Stimulated activated CD8-positive, alpha-beta memory T cell treated with anti-CD3 and anti-CD28 coated beads, Interleukin-7, amount 100 ng/mL, for 48 hours (primary cell): Measurements from ENCODE around the gene AGR3.
"Not testable (repeated sequence)": the region's sequence is repeated elsewhere in the genome, so short reads cannot be mapped to it uniquely, and the experiment has no call there.

Source experiments
- DNase-seq, 2 donors: peaks; one replicate each; pipeline ENCODE4 v3.0.0-alpha.2; 2020; ENCODE audit warnings: low read depth in 1 of 2; ENCODE audit errors: extremely low read depth in 1 of 2

The AGR3 gene

DNA sequence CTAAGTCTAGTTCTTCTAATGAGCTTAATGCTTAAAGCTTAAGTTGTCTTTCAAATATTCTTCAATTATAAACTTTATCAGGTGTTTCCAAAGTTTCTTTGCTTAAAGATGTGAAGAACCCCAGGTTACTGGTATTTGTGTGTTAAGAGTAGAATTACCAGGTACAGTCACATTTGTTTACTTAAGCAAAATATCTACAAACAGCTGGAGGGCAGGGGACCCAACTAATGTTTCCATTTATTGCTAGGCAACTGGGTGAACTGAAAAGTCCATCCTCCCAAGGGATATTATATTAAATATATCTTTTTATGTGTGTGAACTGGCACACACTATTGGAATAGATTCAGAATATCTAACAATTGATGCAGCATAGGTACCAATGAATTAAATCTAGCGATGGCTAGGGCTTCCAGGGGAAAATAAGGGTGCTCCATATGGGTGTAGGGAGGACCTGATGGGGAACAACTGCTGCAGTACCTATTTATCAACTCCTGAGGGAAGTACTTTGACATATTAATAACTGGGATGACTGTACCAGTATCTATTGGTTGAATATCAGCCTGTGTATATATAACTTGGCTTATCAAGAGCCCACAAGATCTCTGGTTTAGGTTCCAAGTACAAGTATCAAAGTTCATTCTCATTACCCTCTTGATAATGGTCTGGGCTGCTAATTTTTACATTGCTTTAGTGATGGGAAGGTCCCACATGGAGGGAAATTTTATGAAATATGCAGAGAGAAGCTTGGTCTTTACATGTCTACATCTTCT lies 10.3 kb upstream of the AGR3 start:
- DNase-seq: no peak

DNA sequence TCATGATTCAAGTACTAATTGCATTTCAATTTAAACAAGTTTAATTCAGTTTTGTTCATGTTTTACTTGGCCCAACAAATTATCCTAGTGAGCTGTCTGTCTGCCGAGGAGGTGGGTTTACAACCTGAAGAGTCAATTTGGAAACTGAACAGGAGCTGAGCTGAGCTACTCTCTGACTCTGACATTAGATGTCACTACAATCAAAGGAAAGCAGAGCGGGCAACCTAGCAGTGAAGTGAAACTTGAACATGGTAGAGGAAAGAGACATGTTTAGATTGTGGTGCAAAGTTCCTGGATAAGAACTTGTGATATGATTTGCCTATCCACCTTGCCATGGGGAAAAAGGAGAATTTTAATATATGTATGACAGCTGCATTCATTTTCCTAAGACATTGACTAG lies 9.6 kb upstream of the AGR3 start:
- DNase-seq: no peak

DNA sequence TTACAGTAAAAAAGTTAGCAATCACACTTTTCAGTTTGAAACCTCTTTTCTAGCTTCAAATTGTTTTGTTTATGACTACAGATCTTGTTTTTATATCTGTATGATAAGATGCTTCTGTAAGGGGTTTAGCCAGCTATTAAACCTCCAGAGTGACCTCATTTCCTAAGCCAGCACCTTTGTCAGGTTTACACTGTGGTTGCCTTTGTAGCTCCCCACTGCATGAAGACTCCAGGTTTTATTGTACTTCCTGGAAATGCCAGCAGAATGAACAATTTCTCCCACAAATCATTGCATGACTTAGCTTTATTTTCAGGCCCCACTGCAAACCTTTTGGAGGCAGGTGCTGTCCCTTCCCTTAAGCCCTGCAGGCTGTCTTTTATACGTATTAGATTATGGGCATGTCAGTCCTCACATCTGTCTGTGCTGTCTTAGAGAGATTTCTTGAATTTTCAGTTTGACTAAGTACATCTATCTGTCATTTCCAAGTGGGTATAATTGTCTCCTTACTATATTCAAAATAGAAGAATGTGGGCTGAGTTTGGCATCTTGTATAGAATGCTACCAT lies 8.2 kb upstream of the AGR3 start:
- DNase-seq: no peak

DNA sequence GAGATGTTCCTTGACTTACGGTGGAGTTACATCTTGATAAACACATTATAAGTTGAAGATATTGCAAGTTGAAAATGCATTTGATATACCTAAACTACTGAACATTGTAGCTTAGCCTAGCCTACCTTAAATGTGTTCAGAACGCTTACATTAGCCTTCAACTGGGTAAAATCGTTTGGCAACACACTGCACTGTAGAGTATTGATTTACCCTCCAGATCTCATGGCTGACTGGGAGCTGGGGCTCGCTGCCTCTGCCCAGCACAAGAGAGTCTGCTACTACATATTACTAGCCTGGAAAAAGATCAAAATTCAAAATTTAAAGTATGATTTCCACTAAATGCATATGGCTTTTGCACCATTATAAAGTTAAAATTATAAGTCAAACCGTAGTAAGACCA lies 7.5 kb upstream of the AGR3 start:
- DNase-seq: no peak

DNA sequence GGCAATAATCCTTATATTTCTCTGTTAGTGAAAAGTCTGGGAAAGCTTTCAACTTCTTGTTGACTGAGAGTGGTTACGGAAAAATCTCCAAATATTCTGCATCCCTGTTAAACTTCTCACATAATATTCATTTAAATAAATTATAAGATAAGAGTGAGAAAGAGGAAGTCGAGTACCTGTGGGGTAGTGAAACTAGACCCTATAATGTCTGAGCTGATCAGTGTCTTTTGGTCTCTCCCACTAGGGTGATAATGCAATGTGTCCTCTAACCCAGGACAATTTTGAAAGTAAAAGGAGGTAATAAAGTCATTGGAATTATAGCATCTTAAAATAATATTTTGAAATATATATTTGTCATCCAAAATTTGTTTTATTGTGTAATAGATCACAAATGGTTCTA lies 2.1 kb upstream of the AGR3 start:
- DNase-seq: no peak

DNA sequence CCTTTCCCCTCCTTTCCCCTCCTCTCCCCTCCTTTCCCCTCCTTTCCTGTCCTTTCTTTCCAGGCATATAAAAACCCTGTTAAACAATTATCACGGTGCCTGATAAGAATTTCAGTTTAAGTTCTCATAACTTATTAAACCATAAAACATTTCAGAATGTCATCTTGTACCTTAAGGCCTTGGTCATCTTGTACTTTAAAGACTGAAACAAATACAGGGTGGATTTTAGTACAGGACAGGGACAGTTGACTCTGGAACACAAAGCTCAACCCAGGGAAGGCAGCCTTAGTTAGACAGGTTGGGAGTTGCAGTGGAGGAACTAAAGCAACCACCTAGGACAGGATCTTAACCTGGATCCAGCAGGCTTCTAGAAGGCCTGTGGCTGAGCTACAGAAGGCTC lies 1.2 kb downstream of the AGR3 start:
- DNase-seq: no peak

DNA sequence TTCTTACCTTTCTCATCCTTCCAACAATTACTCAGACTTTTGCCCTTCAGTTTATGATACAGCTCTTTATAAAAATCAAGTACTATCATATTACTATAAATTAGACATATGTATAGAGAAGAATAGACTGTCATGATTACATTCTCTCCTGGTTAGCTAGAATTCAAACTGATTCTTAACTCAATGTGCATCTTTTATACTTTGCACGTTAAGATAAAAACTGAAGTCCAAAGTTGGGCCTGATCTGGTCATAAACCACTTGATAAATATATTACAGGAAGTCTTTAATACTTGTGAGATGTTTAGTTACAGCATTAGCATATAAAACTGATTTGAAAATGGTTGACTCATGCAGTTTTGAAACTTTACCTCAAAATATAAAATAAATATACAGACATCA lies 2.6 kb downstream of the AGR3 start:
- no peak for DNase-seq

DNA sequence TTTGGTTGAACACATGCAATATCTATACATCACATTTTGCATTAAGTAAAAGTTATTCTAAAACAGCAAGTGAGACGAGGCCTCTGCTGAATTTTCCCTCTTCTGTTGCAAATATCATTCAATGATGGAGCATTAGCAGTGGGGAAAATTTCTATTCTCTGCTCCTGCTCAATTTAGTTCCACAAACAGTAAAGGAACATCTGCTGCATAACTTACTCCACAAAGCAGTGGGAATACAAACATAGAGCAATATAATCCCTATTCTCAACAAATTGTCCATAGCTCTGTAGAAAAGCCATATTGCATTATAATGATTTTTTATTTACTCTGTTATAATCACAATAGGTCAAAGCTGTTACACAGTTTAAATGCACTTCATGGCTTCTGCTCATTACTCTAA lies 5.9 kb downstream of the AGR3 start:
- no peak for DNase-seq

DNA sequence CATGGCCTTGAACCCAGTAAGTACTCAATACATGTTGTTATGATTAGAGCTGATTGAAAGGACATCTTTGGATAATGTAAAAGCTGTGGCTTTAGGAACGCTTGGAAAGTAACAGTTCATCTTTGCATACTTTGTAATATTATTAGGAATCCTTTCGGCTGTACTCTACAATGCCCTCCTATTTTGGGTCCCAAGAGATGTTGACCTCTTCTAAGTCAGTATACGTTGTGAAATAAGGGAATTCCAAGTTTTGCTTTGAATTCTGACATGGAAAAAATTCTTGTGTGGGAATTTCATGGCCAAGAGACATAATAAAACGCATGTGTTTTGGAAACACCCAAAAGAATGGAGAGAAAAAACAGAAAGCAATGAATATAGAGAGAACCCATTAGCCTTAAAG lies 7.7 kb downstream of the AGR3 start:
- no peak for DNase-seq

DNA sequence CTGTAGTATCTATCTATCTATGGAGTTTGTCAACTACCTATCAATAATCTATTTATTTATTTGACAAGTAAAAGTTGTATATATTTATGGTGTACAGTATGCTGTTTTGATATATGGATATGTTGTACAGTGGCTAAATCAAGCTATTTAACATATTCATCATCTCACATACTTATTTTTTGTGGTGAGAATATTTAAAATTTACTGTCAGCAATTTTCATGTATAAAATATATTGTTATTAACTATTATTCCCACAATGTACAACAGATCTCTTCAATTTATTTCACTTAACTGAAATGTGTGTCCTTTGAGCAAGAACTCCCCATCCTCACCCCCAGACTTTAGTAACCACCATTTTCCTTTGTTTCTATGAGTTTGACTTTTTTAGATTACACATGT lies 14.5 kb downstream of the AGR3 start:
- DNase-seq: no peak

DNA sequence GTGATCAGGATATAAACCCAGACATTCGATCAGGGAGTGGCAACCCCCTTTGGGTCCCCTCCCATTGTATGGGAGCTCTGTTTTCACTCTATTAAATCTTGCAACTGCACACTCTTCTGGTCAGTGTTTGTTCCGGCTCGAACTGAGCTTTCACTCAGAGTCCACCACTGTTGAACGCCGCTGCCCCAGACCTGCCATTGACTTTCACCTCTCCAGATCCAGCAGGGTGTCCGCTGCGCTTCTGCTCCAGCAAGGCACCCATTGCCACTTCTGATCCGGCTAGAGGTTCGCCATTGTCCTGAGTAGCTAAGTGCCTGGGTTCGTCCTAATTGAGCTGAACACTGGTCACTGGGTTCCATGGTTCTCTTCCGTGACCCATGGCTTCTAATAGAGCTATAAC lies 28.6 kb downstream of the AGR3 start:
- DNase-seq: not testable (repeated sequence)

DNA sequence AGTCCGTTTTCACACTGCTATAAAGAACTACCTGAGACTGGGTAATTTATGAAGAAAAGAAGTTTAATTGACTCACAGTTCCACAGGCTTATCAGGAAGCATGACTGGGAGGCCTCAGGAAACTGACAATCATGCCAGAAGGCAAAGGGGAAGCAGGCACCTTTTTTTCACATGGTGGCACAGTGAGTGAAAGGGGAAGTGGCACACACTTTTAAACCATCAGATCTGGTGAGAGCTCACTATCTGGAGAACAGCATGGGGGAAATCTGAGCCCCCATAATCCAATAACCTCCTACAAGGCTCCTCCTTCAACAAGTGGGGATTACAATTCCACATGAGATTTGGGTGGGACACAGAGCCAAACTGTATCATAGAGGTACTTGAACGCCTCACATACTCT lies 30.0 kb downstream of the AGR3 start:
- DNase-seq: no peak

DNA sequence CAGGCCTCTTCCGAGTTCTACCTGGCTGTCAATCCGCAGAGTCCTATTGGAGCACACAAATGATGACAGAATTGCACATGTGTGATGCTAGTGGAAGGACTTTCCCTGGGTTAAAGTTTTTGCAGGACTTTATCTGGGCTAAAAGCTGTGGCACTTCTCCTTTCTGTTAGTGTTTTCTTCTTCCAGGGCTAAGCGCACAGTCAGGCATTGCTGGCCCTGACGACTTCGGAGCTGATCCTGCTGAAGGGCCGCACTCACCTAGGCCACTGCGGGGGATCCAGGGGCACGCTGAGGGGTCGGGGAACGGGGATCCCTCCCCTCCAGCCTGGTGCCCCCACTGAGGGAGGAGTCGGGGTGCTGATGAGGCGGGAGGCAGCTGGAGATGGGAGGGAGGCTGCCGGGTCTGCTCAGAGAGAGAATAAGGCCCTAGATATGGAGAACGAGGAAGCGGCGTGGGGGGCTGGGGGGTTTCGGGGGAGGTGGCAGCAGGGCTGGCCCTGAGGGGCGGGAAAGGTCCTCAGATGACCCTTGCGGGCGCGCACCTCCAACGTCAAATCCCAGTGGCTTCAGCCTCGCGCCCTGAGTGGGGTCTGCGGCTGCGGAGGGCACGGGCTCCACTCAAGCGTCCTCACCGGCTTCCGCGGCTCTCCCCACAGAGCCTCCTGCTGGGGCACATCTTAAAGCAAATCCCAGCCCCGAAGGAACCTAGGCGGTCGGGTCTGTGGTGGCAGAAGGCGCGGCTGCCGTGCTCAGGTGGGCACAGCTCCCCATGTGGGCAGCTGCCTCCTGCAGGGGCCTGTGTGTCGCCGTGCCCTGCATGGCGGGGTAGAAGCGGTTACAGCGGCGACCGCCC lies 30.9 kb downstream of the AGR3 start:
- DNase-seq: no peak

DNA sequence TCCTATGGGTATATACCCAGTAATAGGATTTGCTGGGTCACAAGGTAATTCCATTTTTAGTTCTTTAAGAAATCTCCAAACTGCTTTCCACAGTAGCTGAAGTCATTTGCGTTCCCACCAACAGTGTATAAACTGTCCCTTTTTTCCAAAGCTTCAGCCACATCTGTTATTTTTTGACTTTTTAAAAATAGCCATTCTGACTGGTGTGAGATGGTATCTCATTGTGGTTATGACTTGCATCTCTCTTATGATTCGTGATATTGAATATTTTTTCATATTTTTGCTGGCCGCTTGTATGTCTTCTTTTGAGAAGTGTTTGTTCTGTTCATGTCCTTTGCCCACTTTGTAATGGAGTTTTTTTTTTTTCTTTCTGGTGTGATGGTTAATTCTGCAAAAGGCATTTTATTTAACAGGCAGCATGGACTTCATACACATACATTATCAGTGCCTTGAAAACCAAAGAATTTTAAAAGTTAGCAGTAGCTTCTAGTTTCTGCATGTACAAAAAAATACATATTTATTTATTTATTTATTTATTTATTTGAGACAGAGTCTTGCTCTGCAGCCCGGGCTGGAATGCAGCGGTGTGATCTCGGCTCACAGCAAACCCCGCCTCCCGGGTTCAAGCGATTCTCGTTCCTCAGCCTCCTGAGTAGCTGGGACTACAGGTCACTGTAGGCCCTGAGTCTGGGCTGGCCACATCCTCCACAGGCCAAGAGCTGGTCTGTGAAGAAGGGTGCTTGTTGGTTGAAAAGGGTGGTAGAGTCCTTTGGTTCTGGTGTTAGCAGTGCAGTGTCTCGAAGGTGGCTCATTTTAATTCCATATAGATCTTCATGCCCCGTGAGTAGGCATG lies 32.3 kb downstream of the AGR3 start:
- no peak for DNase-seq

DNA sequence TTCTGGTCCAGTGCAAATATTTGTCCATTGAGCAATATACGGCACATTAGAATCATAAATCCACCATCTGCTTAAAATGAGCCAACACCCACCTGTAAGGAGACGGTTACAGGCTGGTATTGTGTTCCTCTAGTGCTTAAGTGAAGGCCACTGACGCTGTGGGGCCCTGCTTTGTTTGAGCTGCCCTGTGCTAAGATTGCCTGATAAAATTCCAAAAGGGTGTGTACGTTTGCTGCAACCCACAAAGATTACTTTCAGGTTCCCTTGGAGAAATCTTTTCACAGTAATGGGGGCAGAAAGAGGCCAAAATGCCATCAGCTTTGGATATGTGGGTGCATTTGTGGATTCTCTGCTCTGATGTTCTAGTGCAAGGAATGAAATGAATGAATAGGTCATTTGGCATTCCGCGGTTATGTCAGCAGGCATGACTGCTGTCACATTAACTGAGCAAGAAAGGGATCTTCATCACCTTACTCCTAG lies 34.4 kb downstream of the AGR3 start:
- no peak for DNase-seq

DNA sequence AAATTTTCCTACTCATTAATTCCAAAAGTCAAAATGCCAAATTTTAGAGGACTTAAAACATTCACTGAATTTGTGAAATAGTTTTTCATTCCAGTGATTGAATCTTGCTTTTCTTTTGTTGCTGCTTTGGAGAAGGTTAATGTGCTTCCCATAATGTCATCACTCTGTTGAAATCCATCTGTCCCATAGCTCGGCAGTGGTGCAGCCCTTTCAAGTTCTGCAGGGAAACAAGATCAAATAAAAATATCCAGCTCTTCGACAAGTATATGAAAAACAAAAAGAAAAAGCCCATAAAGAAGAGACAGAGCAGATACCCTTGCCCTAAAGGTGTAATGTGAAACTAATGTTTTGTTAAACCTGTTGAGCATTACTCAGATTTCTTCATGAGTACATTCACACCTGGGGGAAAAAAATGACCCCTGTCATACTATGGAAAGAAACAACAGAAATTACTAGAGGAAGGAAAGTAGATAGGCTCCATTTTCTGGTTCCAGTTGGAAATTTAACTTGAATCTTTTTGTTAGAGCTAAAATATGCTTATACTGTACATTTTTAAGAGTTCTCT lies 35.1 kb downstream of the AGR3 start:
- no peak for DNase-seq

DNA sequence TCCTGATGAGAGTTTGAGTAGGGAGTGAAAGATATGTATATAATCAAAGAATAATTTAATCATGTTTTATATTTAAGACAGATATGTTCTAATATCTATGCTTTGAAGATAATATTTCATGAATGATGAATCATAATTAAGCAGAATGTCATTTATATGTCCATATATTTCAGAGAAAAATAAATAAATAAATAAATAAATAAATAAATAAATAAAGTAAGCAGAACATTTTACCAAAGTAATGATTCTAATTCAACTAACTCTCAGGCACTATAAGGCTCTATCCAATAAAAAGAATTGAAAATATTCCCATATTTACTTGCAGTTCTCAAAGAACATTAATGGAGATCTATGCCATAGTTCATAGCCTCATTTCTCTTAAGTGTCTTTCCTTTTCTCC lies 36.0 kb downstream of the AGR3 start:
- no peak for DNase-seq

DNA sequence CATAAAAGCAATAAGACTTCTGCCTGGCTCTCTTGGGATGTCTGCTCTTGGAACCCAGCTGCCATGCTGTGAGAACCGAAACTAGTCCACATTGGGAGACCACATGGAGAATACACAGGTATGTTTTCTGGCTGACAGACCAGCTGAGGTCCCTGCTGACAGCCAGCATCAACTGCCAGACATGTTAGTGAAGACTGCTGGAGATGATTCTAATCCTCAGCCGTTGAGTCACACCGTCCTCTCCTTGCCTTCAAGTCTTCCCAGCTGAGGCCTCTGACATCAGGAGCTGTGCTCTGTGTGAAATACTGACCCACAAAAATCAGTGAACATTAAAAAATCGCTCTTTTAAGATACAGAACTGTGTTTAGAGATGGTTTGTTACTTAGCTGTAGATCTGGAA lies 40.1 kb downstream of the AGR3 start:
- DNase-seq: no peak

DNA sequence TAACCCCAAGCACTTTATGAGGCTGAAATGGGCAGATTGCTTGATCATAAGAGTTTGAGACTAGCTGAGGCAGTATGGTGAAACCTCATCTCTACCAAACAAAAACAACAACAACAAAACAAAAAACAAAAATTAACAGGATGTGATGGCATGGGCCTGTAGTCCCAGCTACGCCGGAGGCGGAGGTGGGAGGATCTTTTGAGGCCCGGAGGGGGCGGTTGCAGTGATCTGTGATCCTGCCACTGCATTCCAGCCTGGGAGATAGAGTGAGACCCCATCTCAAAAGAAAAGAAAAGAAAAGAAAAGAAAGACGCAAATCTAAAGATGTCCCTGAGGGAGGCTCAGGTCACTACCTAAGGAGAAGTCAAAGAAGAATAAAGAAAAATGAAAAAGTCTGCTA lies 41.7 kb downstream of the AGR3 start:
- no peak for DNase-seq

DNA sequence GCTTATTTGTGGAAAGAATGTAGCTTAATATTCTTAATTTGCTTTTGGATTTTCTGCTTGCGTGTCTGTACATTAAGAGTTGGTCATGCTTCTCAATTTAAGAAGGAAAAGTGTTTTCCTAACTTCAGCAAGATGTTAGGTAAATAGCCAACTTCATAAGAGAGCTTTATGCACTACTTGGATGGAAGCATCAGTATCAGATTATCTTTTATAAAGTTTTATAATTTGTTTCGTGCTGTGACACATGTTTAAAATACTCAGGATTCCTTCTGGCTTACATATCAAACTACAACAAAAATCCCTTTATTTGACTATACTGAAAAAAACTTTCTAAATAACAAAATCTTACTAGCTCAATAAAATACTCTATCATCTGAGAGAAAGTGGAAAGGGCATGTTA lies 42.1 kb downstream of the AGR3 start:
- DNase-seq: no peak

DNA sequence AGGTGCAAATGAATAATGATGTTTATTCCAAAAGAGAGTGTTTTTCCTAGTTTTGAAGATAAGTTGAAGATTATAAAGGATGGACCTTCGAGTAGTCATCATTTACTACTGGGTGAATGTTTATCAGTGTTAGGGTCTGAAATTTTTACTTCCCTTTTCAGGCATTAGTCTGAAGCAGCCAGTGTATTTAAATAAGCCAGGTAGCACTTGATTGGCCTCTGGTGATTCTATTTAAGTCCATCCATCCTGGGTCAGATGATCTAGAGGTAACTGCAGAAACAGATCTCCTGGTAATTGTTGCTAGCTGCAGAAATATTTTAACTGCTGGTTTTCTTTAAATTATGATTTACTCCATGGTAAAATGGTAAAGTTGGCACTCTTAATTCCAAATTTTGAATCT lies 42.9 kb downstream of the AGR3 start:
- DNase-seq: no peak
